HG02763 (cell line): ENCODE data around the gene SLC14A1.

ENCODE experiments used
- ATAC-seq: cut with Tn5 transposase; IDR thresholded peaks from one replicate; pipeline ENCODE4 v1.9.1; 2021; ENCODE audit warnings: mild to moderate bottlenecking, moderate library complexity; ENCODE audit not compliant: unreplicated experiment

Gene SLC14A1

GRCh38 chr18:45723567-45724355 lies at the start of gene SLC14A1:
TSS of gene SLC14A1 (plus strand) at chr18:45724181. CDS start at chr18:45730321, 6,140 bp downstream.
- ATAC-seq, result no peak

- no peak for ATAC-seq
These were observed 46.6 kb upstream of the SLC14A1 start for GRCh38 chr18:45677276-45677807.

DNA sequence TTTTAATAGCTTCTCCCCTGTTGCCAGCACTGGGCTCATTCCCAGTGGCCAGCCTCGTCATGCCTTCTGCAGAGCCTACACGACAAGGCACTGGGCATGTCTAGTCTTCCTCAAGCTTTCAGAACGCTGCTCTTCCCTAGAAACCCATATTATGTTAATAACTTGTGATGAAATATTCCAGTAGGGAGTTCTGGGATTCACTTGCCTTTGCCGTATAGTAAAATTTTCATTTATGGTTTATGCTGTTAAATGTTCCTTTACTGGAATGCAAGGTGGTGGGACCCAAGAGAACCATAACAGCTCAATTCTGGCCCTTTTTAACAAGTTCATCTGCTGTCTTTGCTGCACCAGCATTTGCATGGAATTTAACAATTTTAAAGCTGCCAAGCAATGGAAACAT lies 45.5 kb upstream of the SLC14A1 start:
- no peak for ATAC-seq

- no peak for ATAC-seq
These were observed 45.1 kb upstream of the SLC14A1 start for GRCh38 chr18:45678850-45679249.

- ATAC-seq, result no peak
These were observed 43.8 kb upstream of the SLC14A1 start for GRCh38 chr18:45680066-45680690.

- ATAC-seq, result no peak
These were observed 41.8 kb upstream of the SLC14A1 start for GRCh38 chr18:45682181-45682580.

DNA sequence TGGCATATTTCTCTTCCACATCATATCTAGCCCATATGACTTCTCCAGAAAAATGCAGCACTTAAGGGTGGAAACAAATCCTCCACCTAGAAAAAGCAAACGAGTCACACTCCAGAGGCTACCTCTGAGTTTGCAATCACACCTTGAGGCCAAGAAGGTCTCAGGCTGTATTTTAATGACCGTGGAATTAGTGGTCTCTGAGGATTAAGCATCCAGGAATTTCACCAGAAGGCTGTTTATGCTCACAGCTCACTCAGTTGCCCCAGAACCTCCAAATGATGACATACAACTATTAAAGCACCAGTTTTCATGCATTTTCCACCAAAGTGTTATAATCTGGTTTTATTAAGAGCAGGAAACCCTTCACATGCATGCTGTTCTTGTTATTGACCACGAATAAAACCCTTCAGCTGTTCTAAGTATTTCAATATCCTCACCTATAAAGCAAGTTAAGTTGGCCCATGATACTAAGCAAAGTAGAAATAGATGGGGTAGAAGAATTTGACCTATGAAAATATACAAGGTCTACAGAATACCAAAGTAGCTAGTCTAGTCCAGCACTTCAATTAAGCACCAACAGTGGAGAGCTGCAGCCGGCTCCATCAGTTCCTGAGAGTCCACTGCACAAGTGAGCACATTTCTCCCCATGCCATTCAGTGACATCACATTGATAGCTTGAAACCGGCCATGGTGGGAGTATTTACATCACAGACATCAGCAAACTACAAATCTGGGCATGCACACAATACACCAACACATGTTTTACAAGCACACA lies 39.5 kb upstream of the SLC14A1 start:
- ATAC-seq, result no peak

GRCh38 chr18:45686891-45687611 lies 36.9 kb upstream of the SLC14A1 start:
- ATAC-seq, result peak; percentile 80

GRCh38 chr18:45687621-45688020 lies 36.4 kb upstream of the SLC14A1 start:
- ATAC-seq, result peak; percentile 29

- ATAC-seq, result no peak
These were observed 35.9 kb upstream of the SLC14A1 start for GRCh38 chr18:45688113-45688512.

DNA sequence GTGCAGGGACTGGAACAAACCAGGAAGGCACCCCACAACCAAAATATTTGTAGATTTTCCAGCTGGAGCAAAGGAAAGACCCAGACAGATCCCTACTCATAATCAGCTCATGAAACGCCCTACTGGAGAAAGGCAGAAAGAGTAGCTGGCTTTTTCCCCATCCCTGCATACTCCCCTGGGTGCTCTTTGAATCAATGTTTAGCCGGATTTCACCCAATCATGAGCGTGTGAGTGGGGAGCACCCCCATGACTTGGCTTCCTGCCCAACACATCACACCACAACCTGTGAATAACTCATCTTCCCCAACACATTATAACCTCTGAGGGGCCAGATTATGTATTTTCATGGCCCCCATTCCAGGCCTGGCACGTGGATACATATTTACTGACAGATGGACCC lies 35.1 kb upstream of the SLC14A1 start:
- no peak for ATAC-seq

DNA sequence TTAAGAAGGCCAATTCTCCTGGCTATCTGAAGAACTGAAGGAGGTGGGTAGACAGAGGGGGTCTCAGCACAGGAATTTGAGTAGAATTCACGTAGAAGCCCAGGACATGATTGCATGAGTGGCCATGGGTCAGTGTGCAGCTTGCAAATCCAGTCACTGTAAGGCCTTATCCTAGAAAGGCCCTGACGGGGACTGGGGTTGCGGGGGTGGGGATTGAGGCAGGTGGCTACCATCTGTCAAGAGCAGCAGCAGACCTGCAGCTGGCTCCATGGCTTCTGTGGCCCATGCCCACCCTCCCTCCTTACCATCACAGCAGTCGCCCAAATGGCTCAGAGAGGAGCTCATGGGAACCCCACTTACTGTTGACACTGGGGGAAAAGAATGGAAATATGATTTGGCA lies 34.6 kb upstream of the SLC14A1 start:
- ATAC-seq, result no peak

- ATAC-seq, result no peak
These were observed 32.8 kb upstream of the SLC14A1 start for GRCh38 chr18:45690975-45691815.

- ATAC-seq, result no peak
These were observed 32.2 kb upstream of the SLC14A1 start for GRCh38 chr18:45691816-45692179.

DNA sequence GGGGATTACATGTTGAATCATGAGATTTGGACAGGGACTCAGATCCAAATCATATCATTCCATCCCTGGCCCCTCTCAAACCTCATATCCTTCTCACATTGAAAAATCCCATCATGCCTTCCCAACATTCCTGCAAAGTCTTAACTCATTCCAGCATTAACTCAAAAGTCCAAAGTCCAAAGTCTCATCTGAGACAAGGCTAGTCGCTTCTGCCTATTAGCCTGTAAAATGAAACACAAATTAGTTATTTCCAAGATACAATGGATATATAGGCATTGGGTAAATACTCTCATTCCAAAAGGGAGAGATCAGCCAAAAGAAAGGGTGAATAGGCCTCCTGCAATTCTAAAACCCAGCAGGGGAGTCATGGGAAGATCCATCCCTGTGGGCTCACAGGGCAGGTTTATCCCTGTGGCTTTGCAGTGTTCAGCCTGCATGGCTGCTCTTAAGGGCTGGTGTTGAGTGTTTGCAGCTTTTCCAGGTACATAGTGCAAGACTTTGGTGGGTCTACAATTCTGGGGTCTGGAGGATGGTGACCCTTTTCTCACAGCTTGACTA lies 21.2 kb upstream of the SLC14A1 start:
- ATAC-seq, result no peak

- ATAC-seq, result no peak
These were observed 15.2 kb upstream of the SLC14A1 start for GRCh38 chr18:45708831-45709230.

GRCh38 chr18:45712061-45712460 lies 11.9 kb upstream of the SLC14A1 start:
- no peak for ATAC-seq

- no peak for ATAC-seq
These were observed 10.7 kb upstream of the SLC14A1 start for GRCh38 chr18:45713239-45713638.

GRCh38 chr18:45715212-45715780 lies 8.7 kb upstream of the SLC14A1 start:
- no peak for ATAC-seq
